Stimulated activated CD4-positive, alpha-beta T cell treated with anti-CD3 and anti-CD28 coated beads, TNF-alpha, amount 100 ng/mL, for 4 hours (primary cell): ENCODE results near the gene GOLGA8R.
"Not testable (repeated sequence)": the region's sequence is repeated elsewhere in the genome, so short reads cannot be mapped to it uniquely, and the experiment has no call there.

Experiments
- DNase-seq, 3 experiments: peaks; one replicate each; pipeline ENCODE4 v3.0.0-alpha.2; 2020; ENCODE audit warnings: low read depth in 3 of 3

The GOLGA8R gene

GRCh38 chr15:30414160-30414559 is at the start of gene GOLGA8R:
Gene GOLGA8R (minus strand): TSS chr15:30414260. CDS start chr15:30414162, 98 bp downstream.
- DNase-seq, result not testable (repeated sequence)

- DNase-seq, result not testable (repeated sequence)
Measured at GRCh38 chr15:30463849-30464248, 49.8 kb upstream of the GOLGA8R start.

- not testable (repeated sequence) for DNase-seq
Measured at GRCh38 chr15:30462176-30462575, 48.1 kb upstream of the GOLGA8R start.

- DNase-seq, result not testable (repeated sequence)
Measured at GRCh38 chr15:30452702-30453101, 38.6 kb upstream of the GOLGA8R start.

- not testable (repeated sequence) for DNase-seq
Measured at GRCh38 chr15:30438348-30438747, 24.3 kb upstream of the GOLGA8R start.

- DNase-seq, result not testable (repeated sequence)
Measured at GRCh38 chr15:30435878-30436277, 21.8 kb upstream of the GOLGA8R start.

GRCh38 chr15:30420723-30421122 is 6.7 kb upstream of the GOLGA8R start:
- DNase-seq, result not testable (repeated sequence)

GRCh38 chr15:30407636-30408035 is 6.4 kb downstream of the GOLGA8R start:
- not testable (repeated sequence) for DNase-seq

GRCh38 chr15:30398988-30399387 is 15.1 kb downstream of the GOLGA8R start:
- DNase-seq, result peak; percentile 14 to 16 (median 16)

- not testable (repeated sequence) for DNase-seq
Measured at GRCh38 chr15:30393664-30393991, 20.4 kb downstream of the GOLGA8R start.

- DNase-seq, result not testable (repeated sequence)
Measured at GRCh38 chr15:30392766-30393663, 21.0 kb downstream of the GOLGA8R start, which contains the start of gene CHRFAM7A. Gene CHRFAM7A (minus strand): TSS chr15:30393540. CDS start chr15:30383351, 10,189 bp downstream.

GRCh38 chr15:30386318-30386887 is 27.7 kb downstream of the GOLGA8R start:
- not testable (repeated sequence) for DNase-seq

GRCh38 chr15:30377082-30377413 is 37.0 kb downstream of the GOLGA8R start:
- not testable (repeated sequence) for DNase-seq

GRCh38 chr15:30376375-30377081 is 37.5 kb downstream of the GOLGA8R start:
- not testable (repeated sequence) for DNase-seq

- not testable (repeated sequence) for DNase-seq
Measured at GRCh38 chr15:30375872-30376271, 38.2 kb downstream of the GOLGA8R start.

- not testable (repeated sequence) for DNase-seq
Measured at GRCh38 chr15:30374862-30375261, 39.2 kb downstream of the GOLGA8R start.

- not testable (repeated sequence) for DNase-seq
Measured at GRCh38 chr15:30368271-30368670, 45.8 kb downstream of the GOLGA8R start.

GRCh38 chr15:30367246-30367645 is 46.8 kb downstream of the GOLGA8R start:
- not testable (repeated sequence) for DNase-seq

- DNase-seq, result not testable (repeated sequence)
Measured at GRCh38 chr15:30361404-30361803, 52.7 kb downstream of the GOLGA8R start.

GRCh38 chr15:30360990-30361389 is 53.1 kb downstream of the GOLGA8R start:
- not testable (repeated sequence) for DNase-seq

- DNase-seq, result not testable (repeated sequence)
Measured at GRCh38 chr15:30355043-30355442, 59.0 kb downstream of the GOLGA8R start.
